Karpas-422 (cell line): ENCODE data around the gene CCDC196. TPM values are rescaled to one million over a fixed set of nuclear protein-coding genes. Genes with fewer than 3 reads are reported as not detected.
"Not testable (repeated sequence)": the region's sequence is repeated elsewhere in the genome, so short reads cannot be mapped to it uniquely, and the experiment has no call there.

Experiments
- DNase-seq: peaks from one replicate; pipeline ENCODE4 v3.0.0-alpha.2; 2015
- H2AFZ ChIP-seq: fragments of 200-600 bp; sonication (generic); 2 replicates; pipeline ENCODE4 v1.6.1; 2014; ENCODE audit warnings: antibody characterized with exemption, low read length, mixed read lengths
- H3K27ac ChIP-seq: fragments of 200-600 bp; sonication (generic); 2 replicates; pipeline ENCODE4 v1.5.1; 2014; ENCODE audit warnings: mild to moderate bottlenecking, low read length, moderate library complexity
- H3K27me3 ChIP-seq: fragments of 200-600 bp; sonication (generic); 2 replicates; pipeline ENCODE4 v1.6.1; 2014; ENCODE audit warnings: low read length, mixed read lengths
- H3K36me3 ChIP-seq: fragments of 200-600 bp; sonication (generic); 2 replicates; pipeline ENCODE4 v1.6.1; 2014; ENCODE audit warnings: low read length, mixed read lengths; ENCODE audit not compliant: insufficient read depth
- H3K4me1 ChIP-seq: fragments of 200-600 bp; sonication (generic); 2 replicates; pipeline ENCODE4 v1.6.1; 2014; ENCODE audit warnings: mild to moderate bottlenecking, low read length, mixed read lengths
- H3K4me2 ChIP-seq: fragments of 200-600 bp; sonication (generic); 2 replicates; pipeline ENCODE4 v1.6.1; 2014; ENCODE audit warnings: low read length, low read depth, mild to moderate bottlenecking; ENCODE audit not compliant: poor library complexity, severe bottlenecking
- H3K4me3 ChIP-seq: fragments of 200-600 bp; sonication (generic); 2 replicates; pipeline ENCODE4 v1.5.1; 2014; ENCODE audit warnings: mild to moderate bottlenecking, antibody characterized with exemption, low read length, mixed read lengths
- H3K79me2 ChIP-seq: fragments of 200-600 bp; sonication (generic); 2 replicates; pipeline ENCODE4 v1.6.1; 2014; ENCODE audit warnings: mild to moderate bottlenecking, low read length, mixed read lengths
- H3K9ac ChIP-seq: fragments of 200-600 bp; sonication (generic); 2 replicates; pipeline ENCODE4 v1.6.0; 2014; ENCODE audit warnings: low read length
- H3K9me2 ChIP-seq: fragments of 200-600 bp; sonication (generic), shearing (Covaris generic); replicated peaks from 2 replicates; pipeline ENCODE4 v1.6.0; 2014; ENCODE audit warnings: mild to moderate bottlenecking, low read length, moderate library complexity; ENCODE audit not compliant: insufficient read depth
- H3K9me3 ChIP-seq: fragments of 300-700, 200-600 bp; sonication (generic); 2 replicates; pipeline ENCODE4 v1.6.1; 2014; ENCODE audit warnings: low read length, mixed read lengths
- H4K20me1 ChIP-seq: fragments of 200-600 bp; sonication (generic); 2 replicates; pipeline ENCODE4 v1.6.1; 2014; ENCODE audit warnings: mild to moderate bottlenecking, antibody characterized with exemption, low read length, low read depth; ENCODE audit not compliant: insufficient read depth
- total RNA-seq: library from RNA; depleted of rRNA; stranded (reverse); fragments of >200 nt; shearing (Covaris generic); gene quantifications from 2 replicates; pipeline ENCODE4 v1.2.3, GENCODE V29; 2014; ENCODE audit warnings: low replicate concordance

Gene CCDC196
- total RNA-seq, 1 experiment from 2014 or later: not detected

DNA sequence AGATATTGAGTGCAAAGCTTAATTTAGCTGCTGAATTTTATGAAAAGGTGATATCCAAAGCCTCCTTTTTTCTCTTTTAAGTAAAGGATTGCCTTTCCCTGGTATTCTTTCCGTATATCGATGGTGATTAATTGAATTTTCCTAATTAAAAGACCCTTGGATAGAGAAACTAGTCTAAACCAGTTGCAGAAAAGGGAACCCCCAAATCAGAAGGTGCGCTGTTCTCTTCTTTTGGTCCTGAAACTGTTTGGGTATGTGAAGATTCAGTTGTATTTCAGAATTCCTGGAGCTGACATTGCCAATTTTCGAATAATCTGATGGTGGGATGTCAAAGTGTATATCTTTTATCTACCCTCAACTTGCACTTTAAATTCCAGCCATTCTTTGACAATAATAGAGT, 23.7 kb downstream of the CCDC196 start:
- Histone ChIP-seq H3K9me2 (no peaks in the 10 kb centered on the region), H3K4me1 (peaks cover 30% of the 10 kb centered on the region), H3K4me3 (no peak overlapping the region), H4K20me1 (peaks cover 13% of the 10 kb centered on the region), H3K27me3 (no peaks in the 10 kb centered on the region), H3K9me3 (no peaks in the 10 kb centered on the region), H2AFZ (no peak overlapping the region), H3K4me2 (no peak overlapping the region), H3K79me2 (no peaks in the 10 kb centered on the region), H3K36me3 (no peaks in the 10 kb centered on the region), H3K27ac (no peak overlapping the region), H3K9ac (no peak overlapping the region)
- no peak for DNase-seq

DNA sequence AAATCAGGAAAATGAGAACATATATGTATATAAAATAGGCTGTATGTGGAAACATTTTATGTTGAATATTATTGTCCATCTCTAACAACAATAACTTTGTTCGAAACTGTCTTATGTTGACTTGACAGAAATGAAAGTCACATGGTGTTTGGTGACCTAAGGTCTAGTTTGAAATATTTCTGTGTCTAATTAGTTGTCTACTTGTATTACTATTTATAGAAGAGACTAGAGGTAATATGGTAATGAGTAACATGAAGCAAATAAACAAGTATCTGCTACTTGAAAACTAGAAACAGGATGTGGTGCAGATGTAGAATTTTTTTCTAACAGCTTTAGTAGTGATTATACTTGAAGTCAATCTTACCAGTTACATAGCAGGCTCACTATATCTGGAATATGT, 25.7 kb downstream of the CCDC196 start:
- H3K9me3 ChIP-seq: no peaks in the 10 kb centered on the region
- peaks cover 33% of the 10 kb centered on the region for H3K4me1 ChIP-seq
- DNase-seq: no peak
- no peaks in the 10 kb centered on the region for H3K27me3 ChIP-seq
- H3K36me3 ChIP-seq: no peaks in the 10 kb centered on the region
- no peak overlapping the region for H3K9ac ChIP-seq
- no peak overlapping the region for H2AFZ ChIP-seq
- no peaks in the 10 kb centered on the region for H3K9me2 ChIP-seq
- no peaks in the 10 kb centered on the region for H3K79me2 ChIP-seq
- H3K27ac ChIP-seq: no peak overlapping the region
- H3K4me3 ChIP-seq: no peak overlapping the region
- H4K20me1 ChIP-seq: peaks cover 13% of the 10 kb centered on the region
- H3K4me2 ChIP-seq: no peak overlapping the region

DNA sequence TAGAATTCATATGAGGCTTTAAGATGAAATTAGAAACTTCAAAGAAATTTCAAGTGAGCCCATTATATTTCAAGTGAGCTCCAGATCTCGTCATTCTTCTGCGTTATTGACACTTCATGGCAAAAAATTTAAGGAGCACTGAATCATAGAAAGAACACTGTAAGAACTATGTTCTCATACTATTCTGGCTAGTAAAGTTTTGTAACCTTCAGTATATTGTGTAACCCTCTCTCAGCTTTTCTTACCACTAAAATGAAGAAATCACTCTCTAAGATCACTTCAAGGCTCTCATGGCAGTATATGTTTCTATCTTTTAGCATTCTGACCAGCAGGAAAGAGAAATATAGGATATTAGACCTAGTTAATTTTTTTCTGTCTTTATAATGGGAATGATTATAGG, 28.0 kb downstream of the CCDC196 start:
- Histone ChIP-seq H3K4me3 (no peak overlapping the region), H3K4me2 (no peak overlapping the region), H3K79me2 (no peaks in the 10 kb centered on the region)

DNA sequence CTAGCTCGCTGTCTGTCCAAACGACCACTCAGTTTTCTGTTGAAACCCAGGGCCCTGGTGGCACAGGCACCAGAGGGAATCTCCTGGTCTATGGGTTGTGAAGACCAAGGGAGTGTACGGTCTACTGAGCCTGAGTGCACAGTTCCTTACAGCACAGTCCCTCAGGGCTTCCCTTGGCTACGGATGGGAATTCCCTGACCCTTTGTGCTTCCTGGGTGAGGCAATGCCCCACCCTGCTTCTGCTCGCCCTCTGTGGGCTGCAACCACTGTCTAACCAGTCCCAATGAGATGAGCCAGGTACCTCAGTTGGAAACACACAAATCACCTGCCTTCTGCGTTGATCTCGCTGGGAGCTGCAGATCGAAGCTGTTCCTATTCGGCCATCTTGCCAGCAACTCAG, 44.4 kb downstream of the CCDC196 start:
- Histone ChIP-seq H2AFZ (no peak overlapping the region), H3K27me3 (no peaks in the 10 kb centered on the region), H4K20me1 (0 out of 2 replicates have a peak, but pooled peaks cover 5% of the 10 kb centered on the region), H3K9ac (no peak overlapping the region), H3K36me3 (no peaks in the 10 kb centered on the region), H3K4me1 (no peaks in the 10 kb centered on the region), H3K79me2 (no peaks in the 10 kb centered on the region), H3K4me2 (no peak overlapping the region), H3K9me2 (no peaks in the 10 kb centered on the region), H3K9me3 (no peaks in the 10 kb centered on the region), H3K27ac (no peak overlapping the region), H3K4me3 (no peak overlapping the region)
- DNase-seq: no peak

More for the DNA sequence above, 28.0 kb downstream of the CCDC196 start:
- peaks cover 12% of the 10 kb centered on the region for H3K4me1 ChIP-seq
- DNase-seq: no peak
- H4K20me1 ChIP-seq: peaks cover 13% of the 10 kb centered on the region
- no peak overlapping the region for H2AFZ ChIP-seq
- no peak overlapping the region for H3K9ac ChIP-seq
- H3K36me3 ChIP-seq: no peaks in the 10 kb centered on the region
- H3K27ac ChIP-seq: no peak overlapping the region
- no peaks in the 10 kb centered on the region for H3K9me2 ChIP-seq
- peaks cover 3% of the 10 kb centered on the region; the same call in 1 of the 2 replicates for H3K9me3 ChIP-seq
- no peaks in the 10 kb centered on the region for H3K27me3 ChIP-seq

DNA sequence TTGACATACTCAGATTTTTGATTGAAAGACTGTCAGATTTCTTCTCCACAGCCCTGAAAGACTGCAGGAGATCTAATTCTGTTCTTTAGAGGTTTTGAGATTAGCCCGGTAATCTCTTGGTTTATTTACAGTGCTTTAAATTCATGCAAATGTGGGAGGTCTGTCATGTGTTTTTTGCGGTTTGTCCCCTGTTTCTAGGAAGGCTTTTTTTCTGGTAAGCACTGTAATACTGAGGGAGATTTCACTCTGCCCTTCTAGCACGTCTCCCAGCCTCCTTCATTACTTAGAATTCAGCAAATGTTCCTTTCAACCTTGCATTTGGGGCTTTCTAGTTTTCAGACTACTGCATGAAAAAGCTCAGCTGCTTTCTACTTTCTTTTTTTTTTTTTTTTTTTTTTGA, 52.9 kb downstream of the CCDC196 start:
- Histone ChIP-seq H3K9me3 (no peaks in the 10 kb centered on the region), H3K27me3 (no peaks in the 10 kb centered on the region), H3K36me3 (no peaks in the 10 kb centered on the region), H2AFZ (no peak overlapping the region), H3K4me1 (no peaks in the 10 kb centered on the region), H3K9ac (no peak overlapping the region), H3K9me2 (no peaks in the 10 kb centered on the region), H3K4me3 (no peak overlapping the region), H3K79me2 (no peaks in the 10 kb centered on the region), H3K4me2 (no peak overlapping the region), H3K27ac (no peak overlapping the region), H4K20me1 (0 out of 2 replicates have a peak, but pooled peaks cover 5% of the 10 kb centered on the region)
- DNase-seq: no peak

DNA sequence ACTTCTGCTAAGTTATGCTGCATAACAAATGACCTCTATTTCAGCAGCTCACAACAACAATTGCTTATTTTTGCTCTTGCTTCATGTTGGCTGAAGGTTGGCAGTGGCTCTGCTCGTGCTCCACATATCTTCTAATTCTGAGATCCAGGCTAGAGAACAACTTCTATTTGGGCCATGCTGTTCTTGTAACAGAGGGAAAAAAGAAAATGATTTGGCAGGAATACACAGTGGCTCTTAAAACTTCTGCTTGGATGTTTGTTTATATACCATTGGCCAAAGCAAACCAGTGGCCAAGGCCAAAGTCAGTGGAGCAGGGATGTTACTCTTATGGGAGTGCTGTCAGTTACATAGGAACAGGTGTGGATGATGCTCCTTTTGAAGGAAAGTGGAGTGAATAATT, 53.9 kb downstream of the CCDC196 start:
- no peak overlapping the region for H3K4me2 ChIP-seq

DNA sequence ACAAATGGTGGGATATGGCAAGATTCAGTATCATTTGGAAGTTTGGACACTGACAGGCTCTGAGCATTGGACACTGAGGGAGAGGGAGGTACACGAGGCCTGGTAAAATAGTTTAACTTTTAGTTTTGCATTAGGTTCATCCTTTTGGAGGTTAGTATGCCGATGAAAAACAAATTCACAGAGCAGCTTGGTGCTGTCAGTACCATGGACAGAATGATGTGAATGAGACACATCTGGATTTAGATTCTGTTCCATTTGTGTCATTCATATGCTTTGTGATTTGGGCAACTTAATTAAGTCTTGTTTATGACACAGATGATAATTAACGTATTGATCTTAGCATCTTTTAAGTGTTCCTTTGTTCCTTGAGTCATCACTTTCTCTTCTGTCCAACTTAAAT, 55.5 kb downstream of the CCDC196 start:
- H2AFZ ChIP-seq: no peak overlapping the region
- no peaks in the 10 kb centered on the region for H3K27me3 ChIP-seq
- H3K9ac ChIP-seq: no peak overlapping the region
- no peak overlapping the region for H3K4me3 ChIP-seq
- no peaks in the 10 kb centered on the region for H3K9me3 ChIP-seq
- no peaks in the 10 kb centered on the region for H3K4me1 ChIP-seq
- H3K27ac ChIP-seq: no peak overlapping the region
- no peak overlapping the region for H3K4me2 ChIP-seq
- H3K9me2 ChIP-seq: no peaks in the 10 kb centered on the region
- no peak for DNase-seq
- H3K36me3 ChIP-seq: no peaks in the 10 kb centered on the region
- 0 out of 2 replicates have a peak, but pooled peaks cover 5% of the 10 kb centered on the region for H4K20me1 ChIP-seq
- H3K79me2 ChIP-seq: no peaks in the 10 kb centered on the region

More for the DNA sequence above, 53.9 kb downstream of the CCDC196 start:
- Histone ChIP-seq H3K9ac (no peak overlapping the region), H3K9me2 (no peaks in the 10 kb centered on the region), H3K9me3 (no peaks in the 10 kb centered on the region), H3K27ac (no peak overlapping the region), H2AFZ (no peak overlapping the region), H3K4me3 (no peak overlapping the region), H3K4me1 (no peaks in the 10 kb centered on the region), H3K79me2 (no peaks in the 10 kb centered on the region), H3K27me3 (no peaks in the 10 kb centered on the region), H4K20me1 (0 out of 2 replicates have a peak, but pooled peaks cover 5% of the 10 kb centered on the region), H3K36me3 (no peaks in the 10 kb centered on the region)
- no peak for DNase-seq

DNA sequence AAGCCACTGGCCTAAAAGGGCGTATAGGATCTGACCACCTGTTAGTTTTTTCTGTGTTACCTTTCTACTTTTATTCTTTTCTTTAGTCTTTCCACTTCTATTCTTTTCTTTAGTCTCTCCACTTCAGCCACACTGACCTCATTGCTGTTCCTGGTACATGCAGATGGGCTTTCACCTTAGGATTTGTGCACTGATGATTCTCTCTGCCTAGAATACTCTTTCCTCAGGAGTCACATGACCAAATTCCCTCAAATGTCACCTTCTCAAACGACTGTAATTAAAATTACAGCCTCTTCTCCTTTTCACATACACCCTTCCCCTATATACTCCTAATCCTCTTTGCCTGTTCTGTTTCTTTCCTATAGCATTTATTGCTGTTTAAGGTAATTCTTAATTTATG, 57.8 kb downstream of the CCDC196 start:
- Histone ChIP-seq H3K27me3 (no peaks in the 10 kb centered on the region), H3K79me2 (no peaks in the 10 kb centered on the region), H3K9me3 (no peaks in the 10 kb centered on the region), H4K20me1 (0 out of 2 replicates have a peak, but pooled peaks cover 5% of the 10 kb centered on the region), H3K4me3 (no peak overlapping the region), H3K9ac (no peak overlapping the region), H3K27ac (no peak overlapping the region), H3K9me2 (no peaks in the 10 kb centered on the region), H3K4me2 (no peak overlapping the region), H2AFZ (no peak overlapping the region), H3K4me1 (no peaks in the 10 kb centered on the region), H3K36me3 (no peaks in the 10 kb centered on the region)
- DNase-seq: no peak

DNA sequence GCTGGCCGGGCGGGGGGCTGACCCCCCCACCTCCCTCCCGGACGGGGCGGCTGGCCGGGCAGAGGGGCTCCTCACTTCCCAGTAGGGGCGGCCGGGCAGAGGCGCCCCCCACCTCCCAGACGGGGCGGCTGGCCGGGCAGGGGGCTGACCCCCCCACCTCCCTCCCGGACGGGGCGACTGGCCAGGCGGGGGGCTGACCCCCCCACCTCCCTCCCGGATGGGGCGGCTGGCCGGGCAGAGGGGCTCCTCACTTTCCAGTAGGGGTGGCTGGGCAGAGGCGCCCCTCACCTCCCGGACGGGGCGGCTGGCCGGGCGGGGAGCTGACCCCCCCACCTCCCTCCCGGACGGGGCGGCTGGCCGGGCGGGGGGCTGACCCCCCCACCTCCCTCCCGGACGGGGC, 59.0 kb downstream of the CCDC196 start:
- not testable (repeated sequence) for H3K9ac ChIP-seq, H3K79me2 ChIP-seq, H2AFZ ChIP-seq

More for the DNA sequence above, 59.0 kb downstream of the CCDC196 start:
- not testable (repeated sequence) for H3K9me2 ChIP-seq, H3K9me3 ChIP-seq, H4K20me1 ChIP-seq, H3K4me2 ChIP-seq, H3K4me3 ChIP-seq, H3K27me3 ChIP-seq, DNase-seq, H3K36me3 ChIP-seq, H3K4me1 ChIP-seq, H3K27ac ChIP-seq
